Neural progenitor cell (in vitro differentiated cells): ENCODE measurements around the gene FHOD3. TPM values are rescaled to one million over a fixed set of nuclear protein-coding genes. Genes with fewer than 3 reads are reported as not detected.

Source experiments
- DNase-seq: peaks from one replicate; pipeline ENCODE4 v3.0.0-alpha.2; 2016; ENCODE audit warnings: low spot score
- H2AFZ ChIP-seq: fragments of 200-600 bp; sonication (generic); replicated peaks from 2 replicates; pipeline ENCODE4 v1.6.1; 2016; ENCODE audit warnings: antibody characterized with exemption
- H3F3A ChIP-seq: fragments of 200-600 bp; sonication (generic); 2 replicates; pipeline ENCODE4 v1.6.1; 2016; ENCODE audit warnings: antibody characterized with exemption, low read depth
- H3K27ac ChIP-seq: fragments of 200-600 bp; sonication (generic); 2 replicates; pipeline ENCODE4 v1.5.1; 2016; ENCODE audit warnings: mild to moderate bottlenecking
- H3K27me3 ChIP-seq: fragments of 200-600 bp; sonication (generic); 2 replicates; pipeline ENCODE4 v1.6.1; 2016; ENCODE audit warnings: mild to moderate bottlenecking, moderate library complexity
- H3K36me3 ChIP-seq: fragments of 200-600 bp; sonication (generic); 2 replicates; pipeline ENCODE4 v1.5.1; 2016
- H3K4me1 ChIP-seq: fragments of 200-600 bp; sonication (generic); 2 replicates; pipeline ENCODE4 v1.6.1; 2016; ENCODE audit warnings: mixed run types
- H3K4me2 ChIP-seq: fragments of 200-600 bp; sonication (generic); 2 replicates; pipeline ENCODE4 v1.6.1; 2016
- H3K4me3 ChIP-seq: fragments of 200-600 bp; sonication (generic); 2 replicates; pipeline ENCODE4 v1.5.1; 2016
- H3K79me2 ChIP-seq: fragments of 200-600 bp; sonication (generic); 2 replicates; pipeline ENCODE4 v1.6.1; 2016; ENCODE audit warnings: low read depth
- H3K9ac ChIP-seq: fragments of 200-600 bp; sonication (generic); 2 replicates; pipeline ENCODE4 v1.6.1; 2016
- H3K9me3 ChIP-seq: fragments of 200-600 bp; sonication (generic); 2 replicates; pipeline ENCODE4 v1.5.1; 2016; ENCODE audit warnings: low read depth
- H4K20me1 ChIP-seq: fragments of 200-600 bp; sonication (generic); 2 replicates; pipeline ENCODE4 v1.6.1; 2016; ENCODE audit warnings: low read depth
- H3K27ac Mint-ChIP-seq: 3 replicates; pipeline ENCODE4 v1.8.0; 2021; ENCODE audit warnings: mixed read lengths
- H3K27me3 Mint-ChIP-seq: 2 replicates; pipeline ENCODE4 v1.8.0; 2022; ENCODE audit warnings: low read depth, mild to moderate bottlenecking, inconsistent platforms, moderate library complexity, mixed read lengths; ENCODE audit not compliant: insufficient read depth
- H3K36me3 Mint-ChIP-seq: 3 replicates; pipeline ENCODE4 v1.8.0; 2021; ENCODE audit warnings: mixed read lengths
- H3K4me1 Mint-ChIP-seq: 3 replicates; pipeline ENCODE4 v1.8.0; 2021; ENCODE audit warnings: mixed read lengths
- H3K4me3 Mint-ChIP-seq: 3 replicates; pipeline ENCODE4 v1.8.0; 2021; ENCODE audit warnings: mild to moderate bottlenecking, moderate library complexity, mixed read lengths
- H3K9me3 Mint-ChIP-seq: 3 replicates; pipeline ENCODE4 v1.8.0; 2020; ENCODE audit warnings: mixed read lengths
- CTCF ChIP-seq: fragments of 200-600 bp; sonication (generic); IDR thresholded peaks from 2 replicates; pipeline ENCODE4 v1.5.1; 2017; ENCODE audit warnings: antibody characterized with exemption, mild to moderate bottlenecking
- EZH2 ChIP-seq: fragments of 200-600 bp; sonication (generic); IDR thresholded peaks from 2 replicates; pipeline ENCODE4 v1.6.1; 2017; ENCODE audit warnings: antibody characterized with exemption, mild to moderate bottlenecking, moderate library complexity
- EZH2phosphoT487 ChIP-seq: fragments of 200-600 bp; sonication (generic); IDR thresholded peaks from 2 replicates; pipeline ENCODE4 v1.6.1; 2017; ENCODE audit warnings: antibody characterized with exemption
- total RNA-seq: library from RNA; depleted of rRNA; stranded (reverse); fragments of >200 nt; gene quantifications from 2 replicates; pipeline ENCODE4 v1.2.3, GENCODE V29; 2015; ENCODE audit warnings: low replicate concordance

FHOD3 gene
- total RNA-seq, 1 donor from 2014 or later, result 69.7 TPM

GRCh38 chr18:36661999-36662398 is 364.5 kb downstream of the FHOD3 start:
- H3K79me2 ChIP-seq, result no peaks in the 10 kb centered on the region
- H3K4me1 Mint-ChIP-seq, result no peaks in the 10 kb centered on the region
- no peak overlapping the region for H3K4me2 ChIP-seq
- TF ChIP-seq EZH2phosphoT487 (no peak), CTCF (peak; percentile 48)
- peaks cover 3% of the 10 kb centered on the region for H3K36me3 ChIP-seq
- H3K36me3 Mint-ChIP-seq, result peaks cover 7% of the 10 kb centered on the region
- no peaks in the 10 kb centered on the region for H3K27me3 ChIP-seq
- H3K4me3 Mint-ChIP-seq, result no peak overlapping the region
- H3K27ac Mint-ChIP-seq, result no peak overlapping the region
- H3K4me1 ChIP-seq, result no peaks in the 10 kb centered on the region
- no peak overlapping the region for H3K4me3 ChIP-seq
- H3F3A ChIP-seq, result no peaks in the 10 kb centered on the region
- H3K27me3 Mint-ChIP-seq, result no peaks in the 10 kb centered on the region
- no peaks in the 10 kb centered on the region for H4K20me1 ChIP-seq
- H3K9me3 Mint-ChIP-seq, result no peaks in the 10 kb centered on the region
- DNase-seq, result peak; percentile 57
- H3K27ac ChIP-seq, result no peak overlapping the region
- no peak overlapping the region for H3K9ac ChIP-seq
- H2AFZ ChIP-seq, result no peak overlapping the region
- no peaks in the 10 kb centered on the region for H3K9me3 ChIP-seq

GRCh38 chr18:36663312-36663711 is 365.8 kb downstream of the FHOD3 start:
- no peak overlapping the region for H3K4me3 Mint-ChIP-seq
- no peaks in the 10 kb centered on the region for H3K4me1 Mint-ChIP-seq
- peaks cover 6% of the 10 kb centered on the region for H3K36me3 Mint-ChIP-seq
- H3K4me2 ChIP-seq, result no peak overlapping the region
- no peaks in the 10 kb centered on the region for H3K27me3 Mint-ChIP-seq
- DNase-seq, result no peak
- H3K4me3 ChIP-seq, result no peak overlapping the region
- H3K4me1 ChIP-seq, result no peaks in the 10 kb centered on the region
- H3K27me3 ChIP-seq, result no peaks in the 10 kb centered on the region
- TF ChIP-seq EZH2 (no peak), CTCF (no peak), EZH2phosphoT487 (no peak)
- H3K79me2 ChIP-seq, result no peaks in the 10 kb centered on the region
- H3K36me3 ChIP-seq, result peaks cover 2% of the 10 kb centered on the region
- no peak overlapping the region for H3K9ac ChIP-seq
- H2AFZ ChIP-seq, result no peak overlapping the region
- no peaks in the 10 kb centered on the region for H3K9me3 ChIP-seq
- H4K20me1 ChIP-seq, result no peaks in the 10 kb centered on the region
- no peak overlapping the region for H3K27ac ChIP-seq
- no peaks in the 10 kb centered on the region for H3K9me3 Mint-ChIP-seq
- H3K27ac Mint-ChIP-seq, result no peak overlapping the region
- H3F3A ChIP-seq, result no peaks in the 10 kb centered on the region

- no peak for TF ChIP-seq CTCF
- TF ChIP-seq EZH2, result no peak
- TF ChIP-seq EZH2phosphoT487, result no peak
- H3K4me1 ChIP-seq, result no peaks in the 10 kb centered on the region
- no peaks in the 10 kb centered on the region for H3K79me2 ChIP-seq
- Mint-ChIP-seq H3K4me3 (no peak overlapping the region), H3K27me3 (no peaks in the 10 kb centered on the region), H3K9me3 (no peaks in the 10 kb centered on the region), H3K36me3 (no peaks in the 10 kb centered on the region), H3K4me1 (no peaks in the 10 kb centered on the region), H3K27ac (no peak overlapping the region)
- H2AFZ ChIP-seq, result no peak overlapping the region
- H3K4me3 ChIP-seq, result no peak overlapping the region
- no peak overlapping the region for H3K4me2 ChIP-seq
- H4K20me1 ChIP-seq, result no peaks in the 10 kb centered on the region
- H3K9ac ChIP-seq, result no peak overlapping the region
- H3K9me3 ChIP-seq, result no peaks in the 10 kb centered on the region
- H3K27ac ChIP-seq, result no peak overlapping the region
- DNase-seq, result no peak
- H3K36me3 ChIP-seq, result peaks cover 6% of the 10 kb centered on the region
- H3F3A ChIP-seq, result no peaks in the 10 kb centered on the region
- H3K27me3 ChIP-seq, result no peaks in the 10 kb centered on the region
These were observed 368.4 kb downstream of the FHOD3 start for GRCh38 chr18:36665952-36666351.
